ENCODE results near the gene ZNF277. TPM values are rescaled to one million over a fixed set of nuclear protein-coding genes. Genes with fewer than 3 reads are reported as not detected.

ZNF277 gene
- total and polyA plus RNA-seq, 2 donors (not counting 3 experiments of a cell fraction or from before 2014, with no cell fraction given) = 7.8 to 22.6 TPM

DNA sequence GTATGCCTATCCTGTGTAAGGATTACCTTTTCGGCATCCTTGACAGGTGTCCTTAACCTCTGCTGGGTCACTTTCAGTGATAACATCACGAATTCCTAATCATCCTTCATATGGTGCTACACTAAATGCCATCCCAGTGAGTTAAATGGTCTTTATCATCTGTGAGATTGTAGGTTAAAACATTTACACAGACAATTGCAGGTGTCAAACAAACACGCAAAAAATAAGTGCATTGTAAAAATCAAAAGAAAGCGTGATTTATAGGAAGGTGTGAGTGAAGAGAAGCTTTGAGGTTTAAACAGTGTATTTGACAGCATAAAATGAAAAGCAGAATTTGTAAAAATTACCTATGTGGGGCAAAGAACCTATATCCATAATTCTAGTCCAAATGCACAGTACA lies 132.3 kb downstream of the ZNF277 start:
- H3K9me3 ChIP-seq (replicated peaks; ENCODE audit: control insufficient read depth, insufficient read depth, low read length) = no peaks in the 10 kb centered on the region
- H2AFZ ChIP-seq (ENCODE audit: low read depth, low read length) = no peak overlapping the region
- DNase-seq (ENCODE audit: low read depth, low spot score) (no peak), FAIRE-seq (no peak)
- intact Hi-C loops (cut with micrococcal nuclease) = no loop called here
- H3K27me3 ChIP-seq (ENCODE audit: control insufficient read depth in 2 of 2, insufficient read depth in 2 of 2, low read length in 2 of 2) = no peaks in the 10 kb centered on the region
- no peaks in the 10 kb centered on the region for H4K20me1 ChIP-seq (replicated peaks; ENCODE audit: control insufficient read depth, extremely low read depth, insufficient read depth, low read length)
- H3K27ac ChIP-seq (ENCODE audit: insufficient read depth, low read depth, low read length) = no peak overlapping the region
- BruUV-seq (replicated peaks) = no TSS peak
- no peak overlapping the region for H3K9ac ChIP-seq (replicated peaks; ENCODE audit: extremely low read depth, insufficient read depth, low read length)
- H3K4me3 ChIP-seq (replicated peaks in 1 of 3; ENCODE audit: insufficient read depth in 1 of 3, low read depth in 1 of 3, low read length in 3 of 3) = no peak overlapping the region
- CTCF ChIA-PET = interaction anchor here (1.4 kb wide), 1 partner anchor 18 kb away, joined by 3 read pairs; no protein-coding TSS in a partner anchor
- dilution Hi-C loops (cut with MboI; ENCODE audit: extremely low pct_ligation_motif_present, low sequenced_read_pairs) = no loop called here
- peaks cover 0 to 2% of the 10 kb centered on the region in 2 experiments for H3K36me3 ChIP-seq (ENCODE audit: control insufficient read depth in 2 of 2, extremely low read depth in 1 of 2, insufficient read depth in 2 of 2, low read length in 2 of 2)
- H3K4me2 ChIP-seq (ENCODE audit: insufficient read depth, low read length) = no peak overlapping the region
- H3K4me1 ChIP-seq (ENCODE audit: control insufficient read depth, extremely low read depth, insufficient read depth, low read length) = no peaks in the 10 kb centered on the region
- H3K9me1 ChIP-seq (replicated peaks; ENCODE audit: control insufficient read depth, extremely low read depth, insufficient read depth, low read length) = no peaks in the 10 kb centered on the region
- TF ChIP-seq POLR2A (IDR thresholded peaks at IDR 0.05; ENCODE audit: low read depth, low read length) (no peak), CTCF (IDR thresholded peaks at IDR 0.05; ENCODE audit: extremely low read depth in 1 of 2, insufficient read depth in 1 of 2, low read depth in 1 of 2, low read length in 2 of 2) (no peak), JUN (IDR thresholded peaks at IDR 0.05; ENCODE audit: borderline replicate concordance, insufficient read depth, insufficient read length, low read depth) (no peak), MYC (IDR thresholded peaks at IDR 0.05; ENCODE audit: low read depth, low read length) (no peak), POLR2AphosphoS5 (IDR thresholded peaks at IDR 0.05; ENCODE audit: insufficient read depth, low read depth, low read length) (no peak), FOS (IDR thresholded peaks at IDR 0.05; ENCODE audit: borderline replicate concordance, insufficient read depth, low read length) (no peak), EZH2 (IDR thresholded peaks at IDR 0.05; ENCODE audit: borderline replicate concordance, low read depth, low read length, severe bottlenecking) (no peak), GATA2 (IDR thresholded peaks at IDR 0.05; ENCODE audit: insufficient read depth, insufficient read length, low read depth, low read length) (no peak)
- TF ChIP-seq, protein P1, sequence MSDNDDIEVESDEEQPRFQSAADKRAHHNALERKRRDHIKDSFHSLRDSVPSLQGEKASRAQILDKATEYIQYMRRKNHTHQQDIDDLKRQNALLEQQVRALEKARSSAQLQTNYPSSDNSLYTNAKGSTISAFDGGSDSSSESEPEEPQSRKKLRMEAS (IDR thresholded peaks at IDR 0.05; ENCODE audit: insufficient read depth, insufficient read length) = no peak
- POLR2A ChIA-PET = no interaction called here
- H3K79me2 ChIP-seq (ENCODE audit: control insufficient read depth, insufficient read depth, low read length) = no peaks in the 10 kb centered on the region

All from endothelial cell of umbilical vein (primary cell).